Vagina (tissue), 2 donors: ENCODE results near the gene METTL8.

ENCODE experiments used
- POLR2A ChIP-seq, 2 donors: fragments of 450-650 bp; IDR thresholded peaks; one replicate each; pipeline ENCODE4 v1.6.1; 2017; ENCODE audit warnings: antibody characterized with exemption in 2 of 2, mild to moderate bottlenecking in 2 of 2, moderate library complexity in 2 of 2
- POLR2AphosphoS5 ChIP-seq, 2 donors: sonication (generic); formaldehyde crosslinking; IDR thresholded peaks; one replicate each; pipeline ENCODE4 v1.9.0; 2017; ENCODE audit warnings: antibody characterized with exemption in 2 of 2, mild to moderate bottlenecking in 2 of 2, low read depth in 1 of 2; ENCODE audit not compliant: insufficient read depth in 1 of 2
- TF ChIP-seq, protein P1 (sequence below), 3 experiments: fragments of 450-650 bp in 2 of 3; fragments of 200-600 bp in 1 of 3; sonication (generic) in 1 of 3; IDR thresholded peaks; one replicate each; pipeline ENCODE4 v1.5.1; 2017 to 2019; ENCODE audit warnings: antibody characterized with exemption in 3 of 3, mild to moderate bottlenecking in 2 of 3, moderate library complexity in 2 of 3

DNA sequence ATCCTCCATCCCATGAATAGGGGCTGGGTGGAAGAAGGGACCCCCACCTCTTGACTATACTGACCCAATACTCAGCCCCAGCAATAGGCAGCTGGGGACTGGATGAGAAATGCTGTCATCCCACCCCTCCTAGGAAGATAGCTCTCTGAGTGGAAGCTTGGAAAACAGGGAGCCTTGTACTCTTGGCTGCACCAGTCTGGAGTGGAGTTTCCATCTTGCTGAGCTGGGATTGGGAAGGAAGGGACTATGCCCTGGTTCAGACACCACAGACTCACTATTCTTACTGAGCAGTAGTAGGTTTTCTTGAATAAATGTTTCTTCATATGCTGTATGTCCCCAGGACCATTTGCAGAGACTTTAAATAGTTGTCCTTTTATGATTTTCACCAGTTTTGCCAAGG is 7.7 kb upstream of the METTL8 start:
- TF ChIP-seq, protein P1, sequence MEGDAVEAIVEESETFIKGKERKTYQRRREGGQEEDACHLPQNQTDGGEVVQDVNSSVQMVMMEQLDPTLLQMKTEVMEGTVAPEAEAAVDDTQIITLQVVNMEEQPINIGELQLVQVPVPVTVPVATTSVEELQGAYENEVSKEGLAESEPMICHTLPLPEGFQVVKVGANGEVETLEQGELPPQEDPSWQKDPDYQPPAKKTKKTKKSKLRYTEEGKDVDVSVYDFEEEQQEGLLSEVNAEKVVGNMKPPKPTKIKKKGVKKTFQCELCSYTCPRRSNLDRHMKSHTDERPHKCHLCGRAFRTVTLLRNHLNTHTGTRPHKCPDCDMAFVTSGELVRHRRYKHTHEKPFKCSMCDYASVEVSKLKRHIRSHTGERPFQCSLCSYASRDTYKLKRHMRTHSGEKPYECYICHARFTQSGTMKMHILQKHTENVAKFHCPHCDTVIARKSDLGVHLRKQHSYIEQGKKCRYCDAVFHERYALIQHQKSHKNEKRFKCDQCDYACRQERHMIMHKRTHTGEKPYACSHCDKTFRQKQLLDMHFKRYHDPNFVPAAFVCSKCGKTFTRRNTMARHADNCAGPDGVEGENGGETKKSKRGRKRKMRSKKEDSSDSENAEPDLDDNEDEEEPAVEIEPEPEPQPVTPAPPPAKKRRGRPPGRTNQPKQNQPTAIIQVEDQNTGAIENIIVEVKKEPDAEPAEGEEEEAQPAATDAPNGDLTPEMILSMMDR (IDR thresholded peaks at IDR 0.05): no peak
- TF ChIP-seq POLR2A (IDR thresholded peaks at IDR 0.05) (no peak), POLR2AphosphoS5 (IDR thresholded peaks at IDR 0.05; ENCODE audit: insufficient read depth in 1 of 2, low read depth in 1 of 2) (no peak)
